HG02759 (cell line): ENCODE measurements around the gene VNN1.
A peak's percentile ranks its signal among the peaks of the same experiment; 100 is the strongest.

Experiments used
- ATAC-seq: cut with Tn5 transposase; IDR thresholded peaks from one replicate; pipeline ENCODE4 v1.9.1; 2021; ENCODE audit warnings: mild to moderate bottlenecking, moderate library complexity; ENCODE audit not compliant: unreplicated experiment

Gene VNN1

GRCh38 chr6:132713352-132714134 is at the start of gene VNN1:
VNN1 (minus strand) TSS chr6:132714055; CDS start chr6:132714035, 20 bp downstream.
- peak; percentile 63 for ATAC-seq

GRCh38 chr6:132763269-132763668 is 49.4 kb upstream of the VNN1 start:
- ATAC-seq, result peak; percentile 84

GRCh38 chr6:132760256-132760655 is 46.4 kb upstream of the VNN1 start:
- peak; percentile 31 for ATAC-seq

- ATAC-seq, result no peak
Observed at GRCh38 chr6:132758689-132759088, 44.8 kb upstream of the VNN1 start.

GRCh38 chr6:132752255-132752654 is 38.4 kb upstream of the VNN1 start:
- no peak for ATAC-seq

GRCh38 chr6:132751828-132752227 is 38.0 kb upstream of the VNN1 start:
- no peak for ATAC-seq

- ATAC-seq, result peak; percentile 47
Observed at GRCh38 chr6:132751306-132751705, 37.5 kb upstream of the VNN1 start.

GRCh38 chr6:132750455-132751248 is 36.8 kb upstream of the VNN1 start:
- peak; percentile 82 for ATAC-seq

GRCh38 chr6:132749111-132749510 is 35.3 kb upstream of the VNN1 start:
- ATAC-seq, result no peak

- ATAC-seq, result no peak
Observed at GRCh38 chr6:132748446-132748845, 34.6 kb upstream of the VNN1 start.

GRCh38 chr6:132746048-132746447 is 32.2 kb upstream of the VNN1 start:
- ATAC-seq, result no peak

- no peak for ATAC-seq
Observed at GRCh38 chr6:132742495-132742894, 28.6 kb upstream of the VNN1 start.

- no peak for ATAC-seq
Observed at GRCh38 chr6:132741281-132741680, 27.4 kb upstream of the VNN1 start.

- no peak for ATAC-seq
Observed at GRCh38 chr6:132736239-132736638, 22.4 kb upstream of the VNN1 start.

GRCh38 chr6:132734694-132735236 is 20.9 kb upstream of the VNN1 start:
- ATAC-seq, result no peak

GRCh38 chr6:132733814-132734213 is 20.0 kb upstream of the VNN1 start:
- no peak for ATAC-seq

- ATAC-seq, result no peak
Observed at GRCh38 chr6:132733283-132733682, 19.4 kb upstream of the VNN1 start.

- ATAC-seq, result no peak
Observed at GRCh38 chr6:132731086-132731485, 17.2 kb upstream of the VNN1 start.

- ATAC-seq, result no peak
Observed at GRCh38 chr6:132730560-132730959, 16.7 kb upstream of the VNN1 start.

GRCh38 chr6:132728616-132729015 is 14.8 kb upstream of the VNN1 start:
- no peak for ATAC-seq

GRCh38 chr6:132726608-132726975 is 12.7 kb upstream of the VNN1 start:
- ATAC-seq, result no peak
